HEK293 (cell line): ENCODE data around the gene CDC42.

ENCODE experiments used
- HOXC10 ChIP-seq: sonication (generic); formaldehyde crosslinking; IDR thresholded peaks from 2 replicates; pipeline ENCODE4 v1.8.1; 2023; ENCODE audit warnings: mild to moderate bottlenecking, missing genetic modification reagents
- TCF7L2 ChIP-seq: IDR thresholded peaks from 2 replicates; pipeline ENCODE4 v1.6.1; 2011; ENCODE audit warnings: low read depth, mild to moderate bottlenecking, inconsistent platforms, low read length, moderate library complexity, borderline replicate concordance
- ZBTB8A ChIP-seq: fragments of 450-650 bp; formaldehyde crosslinking; IDR thresholded peaks from 2 replicates; pipeline ENCODE4 v1.5.1; 2016; ENCODE audit warnings: missing biosample characterization, missing genetic modification characterization
- ZNF157 ChIP-seq: fragments of 450-650 bp; formaldehyde crosslinking; IDR thresholded peaks from 2 replicates; pipeline ENCODE4 v1.5.1; 2016; ENCODE audit warnings: missing biosample characterization, missing genetic modification characterization
- ZNF561 ChIP-seq: fragments of 450-650 bp; IDR thresholded peaks from 2 replicates; pipeline ENCODE4 v1.5.1; 2018; ENCODE audit warnings: missing biosample characterization, missing genetic modification characterization, borderline replicate concordance
- ZNF677 ChIP-seq: fragments of 450-650 bp; IDR thresholded peaks from 2 replicates; pipeline ENCODE4 v1.5.0; 2018; ENCODE audit warnings: missing biosample characterization, mild to moderate bottlenecking, missing genetic modification characterization, moderate library complexity
- ZNF707 ChIP-seq: fragments of 450-650 bp; formaldehyde crosslinking; IDR thresholded peaks from 2 replicates; pipeline ENCODE4 v1.5.1; 2016; ENCODE audit warnings: missing biosample characterization, missing genetic modification characterization
- TF ChIP-seq, protein P1 (sequence below): fragments of 450-650 bp; formaldehyde crosslinking; IDR thresholded peaks from 2 replicates; pipeline ENCODE4 v1.5.1; 2016; ENCODE audit warnings: missing biosample characterization, missing genetic modification characterization, borderline replicate concordance
- TF ChIP-seq, protein P2 (sequence below): fragments of 450-650 bp; formaldehyde crosslinking; IDR thresholded peaks from 2 replicates; pipeline ENCODE4 v1.5.1; 2016; ENCODE audit warnings: missing biosample characterization, missing genetic modification characterization

GRCh38 chr1:22039594-22040285 is 12.8 kb upstream of the CDC42 start:
- TF ChIP-seq, protein P1, sequence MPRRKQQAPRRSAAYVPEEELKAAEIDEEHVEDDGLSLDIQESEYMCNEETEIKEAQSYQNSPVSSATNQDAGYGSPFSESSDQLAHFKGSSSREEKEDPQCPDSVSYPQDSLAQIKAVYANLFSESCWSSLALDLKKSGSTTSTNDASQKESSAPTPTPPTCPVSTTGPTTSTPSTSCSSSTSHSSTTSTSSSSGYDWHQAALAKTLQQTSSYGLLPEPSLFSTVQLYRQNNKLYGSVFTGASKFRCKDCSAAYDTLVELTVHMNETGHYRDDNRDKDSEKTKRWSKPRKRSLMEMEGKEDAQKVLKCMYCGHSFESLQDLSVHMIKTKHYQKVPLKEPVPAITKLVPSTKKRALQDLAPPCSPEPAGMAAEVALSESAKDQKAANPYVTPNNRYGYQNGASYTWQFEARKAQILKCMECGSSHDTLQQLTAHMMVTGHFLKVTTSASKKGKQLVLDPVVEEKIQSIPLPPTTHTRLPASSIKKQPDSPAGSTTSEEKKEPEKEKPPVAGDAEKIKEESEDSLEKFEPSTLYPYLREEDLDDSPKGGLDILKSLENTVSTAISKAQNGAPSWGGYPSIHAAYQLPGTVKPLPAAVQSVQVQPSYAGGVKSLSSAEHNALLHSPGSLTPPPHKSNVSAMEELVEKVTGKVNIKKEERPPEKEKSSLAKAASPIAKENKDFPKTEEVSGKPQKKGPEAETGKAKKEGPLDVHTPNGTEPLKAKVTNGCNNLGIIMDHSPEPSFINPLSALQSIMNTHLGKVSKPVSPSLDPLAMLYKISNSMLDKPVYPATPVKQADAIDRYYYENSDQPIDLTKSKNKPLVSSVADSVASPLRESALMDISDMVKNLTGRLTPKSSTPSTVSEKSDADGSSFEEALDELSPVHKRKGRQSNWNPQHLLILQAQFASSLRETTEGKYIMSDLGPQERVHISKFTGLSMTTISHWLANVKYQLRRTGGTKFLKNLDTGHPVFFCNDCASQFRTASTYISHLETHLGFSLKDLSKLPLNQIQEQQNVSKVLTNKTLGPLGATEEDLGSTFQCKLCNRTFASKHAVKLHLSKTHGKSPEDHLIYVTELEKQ (tag by site-specific recombination): no peak
- TF ChIP-seq TCF7L2 (no peak), ZBTB8A (tag by site-specific recombination) (no peak), HOXC10 (CRISPR knock-in tag) (no peak), ZNF707 (tag by site-specific recombination) (no peak), ZNF157 (tag by site-specific recombination) (no peak), ZNF677 (tag by site-specific recombination) (no peak), ZNF561 (tag by site-specific recombination) (no peak)
- TF ChIP-seq, protein P2, sequence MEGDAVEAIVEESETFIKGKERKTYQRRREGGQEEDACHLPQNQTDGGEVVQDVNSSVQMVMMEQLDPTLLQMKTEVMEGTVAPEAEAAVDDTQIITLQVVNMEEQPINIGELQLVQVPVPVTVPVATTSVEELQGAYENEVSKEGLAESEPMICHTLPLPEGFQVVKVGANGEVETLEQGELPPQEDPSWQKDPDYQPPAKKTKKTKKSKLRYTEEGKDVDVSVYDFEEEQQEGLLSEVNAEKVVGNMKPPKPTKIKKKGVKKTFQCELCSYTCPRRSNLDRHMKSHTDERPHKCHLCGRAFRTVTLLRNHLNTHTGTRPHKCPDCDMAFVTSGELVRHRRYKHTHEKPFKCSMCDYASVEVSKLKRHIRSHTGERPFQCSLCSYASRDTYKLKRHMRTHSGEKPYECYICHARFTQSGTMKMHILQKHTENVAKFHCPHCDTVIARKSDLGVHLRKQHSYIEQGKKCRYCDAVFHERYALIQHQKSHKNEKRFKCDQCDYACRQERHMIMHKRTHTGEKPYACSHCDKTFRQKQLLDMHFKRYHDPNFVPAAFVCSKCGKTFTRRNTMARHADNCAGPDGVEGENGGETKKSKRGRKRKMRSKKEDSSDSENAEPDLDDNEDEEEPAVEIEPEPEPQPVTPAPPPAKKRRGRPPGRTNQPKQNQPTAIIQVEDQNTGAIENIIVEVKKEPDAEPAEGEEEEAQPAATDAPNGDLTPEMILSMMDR (tag by site-specific recombination): 0 out of 2 replicates have a peak, but pooled peaks have one; percentile 19
